ENCODE data around the gene FBLN2. TPM values are rescaled to one million over a fixed set of nuclear protein-coding genes. Genes with fewer than 3 reads are reported as not detected.
A peak's percentile ranks its signal among the peaks of the same experiment; 100 is the strongest.

The FBLN2 gene
- polyA plus RNA-seq, 2 of the 4 experiments (the other 2 are of a cell fraction) = 1.1 to 2.7 TPM

DNA sequence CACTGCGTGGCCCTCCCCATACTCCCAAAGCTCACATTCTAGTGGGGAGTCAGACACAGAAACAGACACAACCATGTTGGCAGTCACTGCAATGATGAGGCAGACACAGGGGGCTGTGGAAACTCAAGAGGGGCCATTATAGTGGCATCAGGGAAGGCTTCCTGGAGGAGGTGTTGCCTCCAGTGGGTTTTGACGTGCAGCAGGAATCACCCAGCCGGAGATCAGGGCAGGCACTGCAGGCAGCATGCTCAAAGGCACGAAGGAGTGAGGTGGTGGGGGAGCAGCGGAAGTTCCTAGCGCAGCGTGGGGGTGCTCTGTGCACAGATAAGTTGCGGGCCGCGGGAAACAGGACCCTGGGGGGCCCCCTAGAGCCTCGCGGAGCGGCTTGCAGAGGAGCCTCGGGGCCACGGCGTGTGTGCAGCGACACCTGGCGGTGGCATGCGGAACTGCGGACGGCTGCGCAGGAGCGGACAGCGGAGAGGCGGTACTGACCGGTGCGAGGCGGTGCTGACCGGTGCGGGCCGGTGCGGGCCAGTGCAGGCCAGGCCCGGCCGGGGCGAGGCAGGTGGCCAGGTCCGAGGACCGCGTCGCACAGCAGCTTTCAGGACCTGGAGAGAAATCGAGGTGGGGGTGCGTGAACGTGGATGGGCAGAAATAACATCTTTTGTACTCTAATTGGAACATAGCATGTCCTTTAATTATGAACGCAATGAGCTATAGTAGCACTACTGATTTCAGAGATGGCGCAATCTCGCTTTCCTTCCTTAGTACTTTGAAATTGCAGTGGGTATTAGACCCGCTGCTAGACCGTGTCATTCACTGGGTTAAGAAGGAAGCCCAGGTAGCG is 101.5 kb downstream of the FBLN2 start (continued):
- no peak for TF ChIP-seq NFE2L2 (conservative IDR thresholded peaks at IDR 0.05; ENCODE audit: low read length)
- TF ChIP-seq, protein P1, sequence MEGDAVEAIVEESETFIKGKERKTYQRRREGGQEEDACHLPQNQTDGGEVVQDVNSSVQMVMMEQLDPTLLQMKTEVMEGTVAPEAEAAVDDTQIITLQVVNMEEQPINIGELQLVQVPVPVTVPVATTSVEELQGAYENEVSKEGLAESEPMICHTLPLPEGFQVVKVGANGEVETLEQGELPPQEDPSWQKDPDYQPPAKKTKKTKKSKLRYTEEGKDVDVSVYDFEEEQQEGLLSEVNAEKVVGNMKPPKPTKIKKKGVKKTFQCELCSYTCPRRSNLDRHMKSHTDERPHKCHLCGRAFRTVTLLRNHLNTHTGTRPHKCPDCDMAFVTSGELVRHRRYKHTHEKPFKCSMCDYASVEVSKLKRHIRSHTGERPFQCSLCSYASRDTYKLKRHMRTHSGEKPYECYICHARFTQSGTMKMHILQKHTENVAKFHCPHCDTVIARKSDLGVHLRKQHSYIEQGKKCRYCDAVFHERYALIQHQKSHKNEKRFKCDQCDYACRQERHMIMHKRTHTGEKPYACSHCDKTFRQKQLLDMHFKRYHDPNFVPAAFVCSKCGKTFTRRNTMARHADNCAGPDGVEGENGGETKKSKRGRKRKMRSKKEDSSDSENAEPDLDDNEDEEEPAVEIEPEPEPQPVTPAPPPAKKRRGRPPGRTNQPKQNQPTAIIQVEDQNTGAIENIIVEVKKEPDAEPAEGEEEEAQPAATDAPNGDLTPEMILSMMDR (IDR thresholded peaks at IDR 0.05) = peak; percentile 99

- FAIRE-seq (no peak), ATAC-seq (no peak), DNase-seq (ENCODE audit: low read depth in 1 of 2, low spot score in 1 of 2) (no peak)
- H3K4me3 ChIP-seq = no peak overlapping the region
- TF ChIP-seq FOSB (CRISPR knock-in tag; IDR thresholded peaks at IDR 0.05) (no peak), ZSCAN20 (CRISPR knock-in tag; IDR thresholded peaks at IDR 0.05) (no peak), FOXS1 (CRISPR knock-in tag; IDR thresholded peaks at IDR 0.05) (no peak), POLR2AphosphoS2 (conservative IDR thresholded peaks at IDR 0.05; ENCODE audit: low read length) (no peak), ELK1 (IDR thresholded peaks at IDR 0.05; ENCODE audit: low read depth, low read length) (no peak), REST (IDR thresholded peaks at IDR 0.05) (no peak), NR3C1 (IDR thresholded peaks at IDR 0.05) (no peak)
- TF ChIP-seq, protein P1 (IDR thresholded peaks at IDR 0.05) = no peak
- ChIA-PET CTCF (interaction anchor here (0.5 to 36.5 kb wide), 36 partner anchors 9 to 560 kb away, joined by 3 to 1096 read pairs (median 4); partner anchors contain the start of genes FBLN2 and HDAC11), POLR2A (no interaction called here)
- 72% methylated on average over 9 of the region's 9 CpGs for WGBS (ENCODE audit: missing lambda C conversion rate)
- peak overlapping the region; percentile 66; the same call in 2 of the 3 replicates for H3K4me2 ChIP-seq
- H3K9me3 ChIP-seq = no peaks in the 10 kb centered on the region
- H3K4me1 ChIP-seq = peaks cover 7% of the 10 kb centered on the region; the same call in 1 of the 3 replicates
- H3K27ac ChIP-seq = no peak overlapping the region
These were observed 102.1 kb downstream of the FBLN2 start for GRCh38 chr3:13651057-13651400.

- H3K4me1 ChIP-seq = peaks cover 7% of the 10 kb centered on the region; the same call in 1 of the 3 replicates
- H3K4me2 ChIP-seq = no peak overlapping the region
- TF ChIP-seq, protein P2, sequence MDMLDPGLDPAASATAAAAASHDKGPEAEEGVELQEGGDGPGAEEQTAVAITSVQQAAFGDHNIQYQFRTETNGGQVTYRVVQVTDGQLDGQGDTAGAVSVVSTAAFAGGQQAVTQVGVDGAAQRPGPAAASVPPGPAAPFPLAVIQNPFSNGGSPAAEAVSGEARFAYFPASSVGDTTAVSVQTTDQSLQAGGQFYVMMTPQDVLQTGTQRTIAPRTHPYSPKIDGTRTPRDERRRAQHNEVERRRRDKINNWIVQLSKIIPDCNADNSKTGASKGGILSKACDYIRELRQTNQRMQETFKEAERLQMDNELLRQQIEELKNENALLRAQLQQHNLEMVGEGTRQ (IDR thresholded peaks at IDR 0.05) = no peak
- TF ChIP-seq RAD21 (conservative IDR thresholded peaks at IDR 0.05 in 1 of 2, IDR thresholded peaks at IDR 0.05 in 1 of 2) (no peak), FOSL2 (IDR thresholded peaks at IDR 0.05) (no peak), FOSL2 (CRISPR knock-in tag; IDR thresholded peaks at IDR 0.05) (no peak), ZSCAN20 (CRISPR knock-in tag; IDR thresholded peaks at IDR 0.05) (no peak), SMC3 (IDR thresholded peaks at IDR 0.05) (no peak), TFCP2L1 (CRISPR knock-in tag; IDR thresholded peaks at IDR 0.05) (no peak), MAZ (IDR thresholded peaks at IDR 0.05; ENCODE audit: borderline replicate concordance, low read depth, low read length) (no peak)
- TF ChIP-seq, protein P3, sequence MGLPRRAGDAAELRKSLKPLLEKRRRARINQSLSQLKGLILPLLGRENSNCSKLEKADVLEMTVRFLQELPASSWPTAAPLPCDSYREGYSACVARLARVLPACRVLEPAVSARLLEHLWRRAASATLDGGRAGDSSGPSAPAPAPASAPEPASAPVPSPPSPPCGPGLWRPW (IDR thresholded peaks at IDR 0.05) = no peak
- TF ChIP-seq, protein P1 (IDR thresholded peaks at IDR 0.05) = no peak
- ATAC-seq (no peak), FAIRE-seq (no peak), DNase-seq (ENCODE audit: low read depth in 1 of 2, low spot score in 1 of 2) (no peak)
- ChIA-PET CTCF (interaction anchor here (0.8 to 36.5 kb wide), 19 partner anchors 8 to 560 kb away, joined by 3 to 1096 read pairs (median 4); partner anchors contain the start of genes HDAC11 and WNT7A), POLR2A (no interaction called here)
- H3K9me3 ChIP-seq = no peaks in the 10 kb centered on the region
- 72% methylated on average over 12 of the region's 12 CpGs for WGBS (ENCODE audit: missing lambda C conversion rate)
- no peak overlapping the region for H3K27ac ChIP-seq
- H3K4me3 ChIP-seq = no peak overlapping the region
These were observed 103.0 kb downstream of the FBLN2 start for GRCh38 chr3:13651775-13652428.

All from A549 (cell line).